Fibroblast of pulmonary artery (primary cell): ENCODE data around the gene LINGO1.

Source experiments
- DNase-seq: peaks from one replicate; pipeline ENCODE4 v3.0.0-alpha.2; 2010; ENCODE audit warnings: low read depth
- H3K4me3 ChIP-seq: replicated peaks from 2 replicates; pipeline ENCODE4 v1.5.1; 2011; ENCODE audit warnings: low read depth, mild to moderate bottlenecking, control low read depth, low read length, moderate library complexity
- CTCF ChIP-seq: IDR thresholded peaks from 2 replicates; pipeline ENCODE4 v1.5.1; 2011; ENCODE audit warnings: mild to moderate bottlenecking, control low read depth, low read length, inconsistent platforms; ENCODE audit errors: missing control alignments

The LINGO1 gene

DNA sequence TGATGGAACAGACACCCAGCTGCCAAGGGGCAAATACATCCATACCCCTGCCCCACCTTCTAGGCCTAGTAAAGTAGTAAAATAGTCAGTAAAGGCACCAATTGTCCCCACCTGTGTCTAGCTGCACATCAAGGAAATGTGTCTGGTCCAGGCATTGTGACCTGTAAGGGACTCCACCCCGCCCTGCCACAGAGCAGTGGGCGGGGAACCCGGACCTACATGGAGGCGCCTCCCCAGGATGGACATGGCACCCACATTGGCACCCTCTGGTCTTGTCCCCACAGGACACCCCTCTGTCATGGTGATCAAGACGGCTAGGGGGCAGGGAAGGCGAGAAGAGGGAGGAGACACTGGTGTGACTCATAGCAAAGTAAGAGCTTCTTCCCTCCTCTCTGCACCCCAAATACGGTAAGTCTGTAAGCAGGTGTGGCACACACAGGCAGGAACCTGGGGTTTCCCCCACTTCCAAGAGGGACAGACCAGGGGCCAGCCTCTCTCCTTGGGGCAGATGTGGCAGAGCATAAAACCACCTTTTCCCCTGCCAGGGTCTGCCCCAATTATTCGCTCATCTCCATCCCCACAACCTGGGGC is 13.5 kb upstream of the LINGO1 start:
- DNase-seq: no peak
- no peak for TF ChIP-seq CTCF
- H3K4me3 ChIP-seq: no peak overlapping the region

- no peak for DNase-seq
- TF ChIP-seq CTCF: no peak
- H3K4me3 ChIP-seq: no peak overlapping the region
Observed at GRCh38 chr15:77645602-77646001, 12.9 kb upstream of the LINGO1 start.

DNA sequence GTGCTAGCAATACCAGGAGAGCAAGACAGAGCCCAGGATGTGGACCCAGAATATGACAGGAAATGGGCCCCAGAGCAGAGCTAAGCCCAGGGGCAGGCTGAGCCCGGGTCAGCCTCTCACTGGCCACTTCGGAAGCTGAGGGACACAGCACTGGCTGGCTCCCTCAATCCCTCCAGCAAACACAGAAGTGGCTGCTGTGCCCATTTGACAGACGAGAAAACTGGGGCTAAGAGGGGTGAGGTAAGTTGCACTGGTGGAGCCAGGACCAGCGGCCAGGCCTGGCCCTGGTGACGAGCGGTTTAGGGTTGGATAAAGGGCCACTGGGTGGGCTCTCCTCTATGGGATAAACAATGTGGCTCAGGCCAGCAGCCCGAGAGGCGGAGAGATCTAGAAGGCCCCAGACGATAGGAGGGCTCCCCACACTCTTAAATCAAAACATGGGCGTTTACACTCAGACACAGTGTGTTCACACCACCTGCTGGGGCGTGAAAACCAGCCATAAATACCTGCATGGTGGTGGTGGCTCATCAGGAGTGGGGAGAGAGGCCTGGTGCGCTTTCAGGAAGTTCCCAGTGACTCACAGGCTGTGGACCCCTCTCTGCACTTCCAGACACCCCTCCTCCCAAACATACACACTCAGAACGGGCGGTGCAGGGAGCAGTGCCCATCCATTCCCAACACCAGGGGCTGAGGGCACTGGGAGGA is 12.0 kb upstream of the LINGO1 start:
- H3K4me3 ChIP-seq: no peak overlapping the region
- no peak for DNase-seq
- no peak for TF ChIP-seq CTCF

- no peak overlapping the region for H3K4me3 ChIP-seq
- TF ChIP-seq CTCF: no peak
- DNase-seq: no peak
Observed at GRCh38 chr15:77643764-77644163, 11.1 kb upstream of the LINGO1 start.

DNA sequence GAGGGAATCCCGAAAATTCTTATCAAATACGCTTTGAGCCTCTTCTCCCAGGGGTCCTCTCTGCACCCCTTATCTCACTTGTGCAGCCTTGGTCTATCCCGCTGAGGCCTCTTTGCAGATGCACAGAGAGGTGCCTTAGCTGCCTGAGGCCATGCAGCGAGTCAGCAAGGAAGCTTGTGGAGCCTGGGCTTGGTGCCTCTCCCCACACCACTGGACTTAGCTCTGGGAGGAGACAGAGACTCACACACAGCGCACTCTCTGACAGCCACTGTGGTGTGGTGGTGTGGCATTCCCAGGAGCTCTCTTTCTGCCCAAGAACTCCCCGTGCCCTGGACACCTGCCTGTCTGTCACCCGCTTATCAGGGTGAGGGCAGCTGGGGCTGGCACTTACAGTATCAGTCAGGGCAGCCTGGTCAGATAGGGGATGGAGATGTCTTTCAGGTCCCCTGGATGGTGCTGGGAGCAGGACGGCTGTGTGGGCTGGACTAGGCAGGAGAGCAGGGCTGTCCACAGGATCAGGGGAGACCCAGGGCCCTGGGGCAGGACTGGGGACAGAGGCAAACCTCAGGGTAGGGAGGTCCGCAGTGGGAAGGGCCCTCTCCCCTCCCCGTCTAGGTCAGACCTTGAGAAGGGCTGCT is 10.2 kb upstream of the LINGO1 start:
- no peak for DNase-seq
- H3K4me3 ChIP-seq: no peak overlapping the region
- no peak for TF ChIP-seq CTCF

- H3K4me3 ChIP-seq: no peak overlapping the region
- no peak for TF ChIP-seq CTCF
- no peak for DNase-seq
Observed at GRCh38 chr15:77641999-77642398, 9.3 kb upstream of the LINGO1 start.
